ENCODE measurements around the gene CFAP157.

The CFAP157 gene

DNA sequence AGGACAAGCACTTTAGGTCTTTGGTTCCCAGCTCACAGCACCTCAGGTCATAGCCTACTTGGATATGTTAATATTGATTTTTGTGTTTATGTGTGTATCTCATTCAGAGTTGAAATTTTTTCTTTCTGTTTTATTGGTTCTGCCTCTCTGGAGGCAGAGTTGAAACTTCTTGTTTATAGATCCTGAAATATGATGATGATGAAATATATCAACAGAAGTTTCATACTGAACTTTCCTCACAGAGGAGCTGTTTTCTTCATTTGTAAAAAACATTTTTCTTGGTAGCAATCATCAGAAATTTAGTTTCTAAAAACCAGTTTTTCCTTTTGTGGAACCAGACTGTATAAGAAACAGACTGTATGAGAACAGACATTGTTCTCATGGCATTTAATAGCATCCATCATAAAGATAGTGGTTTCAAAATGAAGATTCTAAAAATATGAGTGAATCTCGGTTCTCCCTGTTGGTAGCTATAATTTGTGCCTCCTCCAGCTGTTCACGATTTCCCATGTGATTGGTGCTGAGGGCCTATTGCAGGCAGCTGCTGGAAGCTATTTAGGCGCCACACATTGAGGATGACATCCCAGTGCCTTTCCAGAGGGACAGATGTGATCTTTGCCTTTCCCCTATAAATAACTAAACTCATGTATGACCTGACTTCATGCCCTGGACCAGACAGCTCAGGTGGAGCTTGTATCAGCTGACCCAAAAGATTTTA is 39.5 kb upstream of the CFAP157 start:
- Histone ChIP-seq H3K9me3 (ENCODE audit: insufficient read depth, low read length) (no peaks in the 10 kb centered on the region), H3K9me2 (replicated peaks; ENCODE audit: insufficient read depth, low read length) (no peaks in the 10 kb centered on the region), H2AFZ (ENCODE audit: low read depth, low read length, severe bottlenecking) (no peak overlapping the region), H3K9ac (ENCODE audit: low read length) (no peak overlapping the region), H3K27me3 (ENCODE audit: low read length) (no peaks in the 10 kb centered on the region), H3K36me3 (ENCODE audit: low read length) (no peaks in the 10 kb centered on the region), H3K27ac (ENCODE audit: low read depth, low read length) (no peak overlapping the region), H4K20me1 (ENCODE audit: low read depth, low read length) (no peaks in the 10 kb centered on the region), H3K4me2 (ENCODE audit: low read depth, low read length, poor library complexity, severe bottlenecking) (no peak overlapping the region), H3F3A (ENCODE audit: insufficient read depth) (no peaks in the 10 kb centered on the region), H3K79me2 (ENCODE audit: insufficient read depth, low read length) (no peaks in the 10 kb centered on the region), H3K4me3 (ENCODE audit: insufficient read depth, low read length, poor library complexity, severe bottlenecking) (no peak overlapping the region)
- TF ChIP-seq CTCF (IDR thresholded peaks at IDR 0.05; ENCODE audit: insufficient read depth, low read length, poor library complexity, severe bottlenecking) (no peak), EZH2phosphoT487 (conservative IDR thresholded peaks at IDR 0.05; ENCODE audit: low read length) (no peak)

DNA sequence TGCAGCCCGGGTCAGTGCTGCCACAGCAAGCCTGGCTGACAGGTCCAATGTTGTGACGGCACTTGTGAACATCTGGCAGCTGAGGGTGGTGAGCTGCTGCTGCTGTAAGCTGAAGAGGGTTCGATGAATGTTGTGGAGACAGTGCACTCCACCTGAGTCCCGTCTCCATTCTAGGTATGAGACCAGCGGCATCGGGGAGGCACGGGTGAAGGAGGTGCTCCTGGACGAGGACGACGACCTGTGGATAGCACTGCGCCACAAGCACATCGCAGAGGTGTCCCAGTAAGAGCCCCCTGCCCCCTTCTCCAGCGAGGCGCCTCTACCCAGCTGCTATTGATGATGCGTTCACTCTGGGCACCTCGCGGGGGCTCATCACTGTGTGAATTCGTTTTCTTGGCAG is 38.9 kb upstream of the CFAP157 start:
- Histone ChIP-seq H3K9me3 (ENCODE audit: insufficient read depth, low read length) (no peaks in the 10 kb centered on the region), H3K4me2 (ENCODE audit: low read depth, low read length, poor library complexity, severe bottlenecking) (no peak overlapping the region), H3K27ac (ENCODE audit: low read depth, low read length) (no peak overlapping the region), H3K27me3 (ENCODE audit: low read length) (no peaks in the 10 kb centered on the region), H4K20me1 (ENCODE audit: low read depth, low read length) (no peaks in the 10 kb centered on the region), H3K9me2 (replicated peaks; ENCODE audit: insufficient read depth, low read length) (no peaks in the 10 kb centered on the region), H3K36me3 (ENCODE audit: low read length) (no peaks in the 10 kb centered on the region), H3K4me3 (ENCODE audit: insufficient read depth, low read length, poor library complexity, severe bottlenecking) (no peak overlapping the region), H3K79me2 (ENCODE audit: insufficient read depth, low read length) (no peaks in the 10 kb centered on the region), H2AFZ (ENCODE audit: low read depth, low read length, severe bottlenecking) (no peak overlapping the region), H3F3A (ENCODE audit: insufficient read depth) (no peaks in the 10 kb centered on the region), H3K9ac (ENCODE audit: low read length) (no peak overlapping the region)
- TF ChIP-seq EZH2phosphoT487 (conservative IDR thresholded peaks at IDR 0.05; ENCODE audit: low read length) (no peak), CTCF (IDR thresholded peaks at IDR 0.05; ENCODE audit: insufficient read depth, low read length, poor library complexity, severe bottlenecking) (no peak)

DNA sequence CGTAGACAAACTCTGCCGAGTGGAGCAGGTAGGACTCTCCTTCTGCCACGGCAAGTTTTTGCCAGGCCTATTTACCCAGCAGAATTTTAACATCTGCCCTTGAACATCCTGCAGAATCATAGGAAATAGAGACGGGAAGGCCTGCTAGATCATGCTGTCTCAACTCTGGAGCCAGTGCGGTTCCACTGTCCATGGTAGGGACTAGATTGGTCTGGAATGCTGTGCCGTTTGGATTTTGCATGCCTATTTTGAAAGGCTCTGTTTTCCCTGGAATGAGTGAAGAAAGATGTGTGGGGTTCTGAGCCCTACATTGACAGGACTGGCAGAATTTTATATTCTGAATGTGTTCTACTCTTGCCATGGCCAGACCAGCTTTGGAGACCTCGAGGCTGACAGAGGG is 33.6 kb upstream of the CFAP157 start:
- Histone ChIP-seq H3K4me3 (ENCODE audit: insufficient read depth, low read length, poor library complexity, severe bottlenecking) (no peak overlapping the region), H3F3A (ENCODE audit: insufficient read depth) (no peaks in the 10 kb centered on the region), H3K36me3 (ENCODE audit: low read length) (no peaks in the 10 kb centered on the region), H3K27me3 (ENCODE audit: low read length) (no peaks in the 10 kb centered on the region), H3K9ac (ENCODE audit: low read length) (no peak overlapping the region), H3K9me3 (ENCODE audit: insufficient read depth, low read length) (no peaks in the 10 kb centered on the region), H3K79me2 (ENCODE audit: insufficient read depth, low read length) (no peaks in the 10 kb centered on the region), H3K4me2 (ENCODE audit: low read depth, low read length, poor library complexity, severe bottlenecking) (no peak overlapping the region), H3K27ac (ENCODE audit: low read depth, low read length) (no peak overlapping the region), H3K9me2 (replicated peaks; ENCODE audit: insufficient read depth, low read length) (no peaks in the 10 kb centered on the region), H4K20me1 (ENCODE audit: low read depth, low read length) (no peaks in the 10 kb centered on the region), H2AFZ (ENCODE audit: low read depth, low read length, severe bottlenecking) (no peak overlapping the region)
- TF ChIP-seq CTCF (IDR thresholded peaks at IDR 0.05; ENCODE audit: insufficient read depth, low read length, poor library complexity, severe bottlenecking) (no peak), EZH2phosphoT487 (conservative IDR thresholded peaks at IDR 0.05; ENCODE audit: low read length) (no peak)

All from SU-DHL-6 (cell line).